ENCODE data around the gene IQCF5.
"Not testable (repeated sequence)": the region's sequence is repeated elsewhere in the genome, so short reads cannot be mapped to it uniquely, and the experiment has no call there.

IQCF5 gene

GRCh38 chr3:51875501-51875900 is at the start of gene IQCF5:
IQCF5 (minus strand) TSS chr3:51875601; CDS start chr3:51875531, 70 bp downstream.
- DNase-seq = no peak

- no peak for DNase-seq
Measured at GRCh38 chr3:51921081-51921578, 45.7 kb upstream of the IQCF5 start.

GRCh38 chr3:51916418-51916817 is 41.0 kb upstream of the IQCF5 start:
- no peak for DNase-seq

GRCh38 chr3:51908026-51908425 is 32.6 kb upstream of the IQCF5 start:
- DNase-seq = no peak

- no peak for DNase-seq
Measured at GRCh38 chr3:51904034-51904823, 28.8 kb upstream of the IQCF5 start.

- peak; percentile 94 for DNase-seq
Measured at GRCh38 chr3:51902361-51902760, 27.0 kb upstream of the IQCF5 start.

GRCh38 chr3:51900043-51900442 is 24.6 kb upstream of the IQCF5 start:
- peak; percentile 33 for DNase-seq

GRCh38 chr3:51897391-51897790 is 22.0 kb upstream of the IQCF5 start:
- no peak for DNase-seq

- DNase-seq = no peak
Measured at GRCh38 chr3:51896607-51897305, 21.4 kb upstream of the IQCF5 start.

- DNase-seq = no peak
Measured at GRCh38 chr3:51894939-51895338, 19.5 kb upstream of the IQCF5 start.

- DNase-seq = no peak
Measured at GRCh38 chr3:51894391-51894790, 19.0 kb upstream of the IQCF5 start.

GRCh38 chr3:51891242-51892039 is 16.0 kb upstream of the IQCF5 start:
- DNase-seq = peak; percentile 21

- no peak for DNase-seq
Measured at GRCh38 chr3:51888463-51889105, 13.2 kb upstream of the IQCF5 start.

- DNase-seq = no peak
Measured at GRCh38 chr3:51887620-51888019, 12.2 kb upstream of the IQCF5 start.

- peak; percentile 18 for DNase-seq
Measured at GRCh38 chr3:51886447-51886846, 11.0 kb upstream of the IQCF5 start.

GRCh38 chr3:51879937-51880336 is 4.5 kb upstream of the IQCF5 start:
- no peak for DNase-seq

GRCh38 chr3:51876186-51876585 is 785 bp upstream of the IQCF5 start:
- DNase-seq = no peak

GRCh38 chr3:51874889-51875288 is 512 bp downstream of the IQCF5 start:
- no peak for DNase-seq

- no peak for DNase-seq
Measured at GRCh38 chr3:51874411-51874810, 990 bp downstream of the IQCF5 start.

- no peak for DNase-seq
Measured at GRCh38 chr3:51873876-51874275, 1.5 kb downstream of the IQCF5 start.

- no peak for DNase-seq
Measured at GRCh38 chr3:51873253-51873766, 2.1 kb downstream of the IQCF5 start.

GRCh38 chr3:51869304-51869703 is 6.1 kb downstream of the IQCF5 start:
- DNase-seq = no peak

GRCh38 chr3:51868896-51869295 is 6.5 kb downstream of the IQCF5 start:
- not testable (repeated sequence) for DNase-seq
